ENCODE data around the gene MTR.

DNA sequence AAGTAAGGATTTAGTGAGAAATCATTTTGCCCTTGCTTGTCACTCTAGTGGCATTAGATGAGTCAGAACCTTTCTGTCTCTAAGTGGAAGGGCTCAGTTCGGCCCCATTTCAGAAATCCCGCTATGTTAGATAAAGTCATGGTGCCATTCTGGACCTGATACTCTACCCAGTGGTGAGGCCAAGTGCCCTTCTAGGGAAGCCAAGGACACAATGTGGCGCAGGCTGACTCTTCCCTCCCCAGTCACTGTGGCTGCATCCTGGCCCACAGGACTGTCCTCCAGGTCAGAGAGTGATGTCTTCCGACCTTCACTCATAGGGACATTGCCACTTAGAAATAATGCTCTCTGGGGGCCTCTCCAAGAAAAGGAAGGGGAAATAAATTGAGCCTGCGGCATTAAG lies 48.3 kb upstream of the MTR start:
- TF ChIP-seq CTCF (IDR thresholded peaks at IDR 0.05; ENCODE audit: low read depth, low read length) (no peak), EZH2phosphoT487 (IDR thresholded peaks at IDR 0.05; ENCODE audit: low read depth) (no peak)
